Camera-type eye (tissue), 1 donor: Measurements from ENCODE around the gene LPAR5. TPM values are rescaled to one million over a fixed set of nuclear protein-coding genes. Genes with fewer than 3 reads are reported as not detected.

Experiments used
- total RNA-seq: library from RNA; depleted of rRNA; stranded (reverse); fragments of >200 nt; gene quantifications from one replicate; pipeline ENCODE4 v1.2.3, GENCODE V29; 2014

LPAR5 gene
- 0.88 TPM for total RNA-seq

GRCh38 chr12:6635856-6636531, at the start of gene LPAR5:
LPAR5 (minus strand) TSS chr12:6635959; CDS start chr12:6621248, 14,711 bp downstream.

GRCh38 chr12:6662906-6663742, 27.4 kb upstream of the LPAR5 start, which contains the start of gene ING4:
ING4 (minus strand) TSS chr12:6663119; CDS start chr12:6663101, 18 bp downstream.

GRCh38 chr12:6647083-6647604, 11.4 kb upstream of the LPAR5 start, which contains the start of gene ACRBP:
ACRBP (minus strand) TSS chr12:6647432; CDS start chr12:6647366, 66 bp downstream.

Other genes starting within 250 kb of the LPAR5 start
- gene CD27, start 191.0 kb downstream of the LPAR5 start, total RNA-seq, result not detected
- gene TAPBPL, start 183.9 kb downstream of the LPAR5 start, total RNA-seq, result 15.7 TPM
- 11.9 TPM for gene VAMP1, start 165.3 kb downstream of the LPAR5 start, total RNA-seq
- 35.3 TPM for gene MRPL51, start 142.7 kb downstream of the LPAR5 start, total RNA-seq
- gene NCAPD2, start 141.9 kb downstream of the LPAR5 start, total RNA-seq, result 43.5 TPM
- gene GAPDH, start 101.4 kb downstream of the LPAR5 start, total RNA-seq, result 2,517 TPM
- 17.6 TPM for gene IFFO1, start 79.9 kb downstream of the LPAR5 start, total RNA-seq
- gene NOP2, start 67.7 kb downstream of the LPAR5 start, total RNA-seq, result 20.6 TPM
- 275 TPM for gene CHD4, start 28.6 kb downstream of the LPAR5 start, total RNA-seq
- 0.49 TPM for gene ACRBP, start 11.5 kb upstream of the LPAR5 start, total RNA-seq
- gene ING4, start 27.2 kb upstream of the LPAR5 start, total RNA-seq, result 121 TPM
- gene ZNF384, start 53.4 kb upstream of the LPAR5 start, total RNA-seq, result 40.8 TPM
- 2.2 TPM for gene PIANP, start 64.9 kb upstream of the LPAR5 start, total RNA-seq
- gene COPS7A, start 88.1 kb upstream of the LPAR5 start, total RNA-seq, result 47.9 TPM
- 153 TPM for gene MLF2, start 117.2 kb upstream of the LPAR5 start, total RNA-seq
- 186 TPM for gene PTMS, start 130.4 kb upstream of the LPAR5 start, total RNA-seq
- gene LAG3, start 136.6 kb upstream of the LPAR5 start, total RNA-seq, result 0.60 TPM
- gene CD4, start 153.6 kb upstream of the LPAR5 start, total RNA-seq, result 7.2 TPM
- gene GPR162, start 185.9 kb upstream of the LPAR5 start, total RNA-seq, result 35.4 TPM
- gene P3H3, start 192.4 kb upstream of the LPAR5 start, total RNA-seq, result 97.3 TPM
- gene GNB3, start 205.0 kb upstream of the LPAR5 start, total RNA-seq, result 223 TPM
- gene CDCA3, start 215.3 kb upstream of the LPAR5 start, total RNA-seq, result 6.3 TPM
- gene USP5, start 216.2 kb upstream of the LPAR5 start, total RNA-seq, result 52.8 TPM
- gene TPI1, start 231.6 kb upstream of the LPAR5 start, total RNA-seq, result 547 TPM
- gene SPSB2, start 237.3 kb upstream of the LPAR5 start, total RNA-seq, result 5.1 TPM